Esophagus squamous epithelium (tissue), 5 donors: Measurements from ENCODE around the gene MAGEF1. TPM values are rescaled to one million over a fixed set of nuclear protein-coding genes. Genes with fewer than 3 reads are reported as not detected.

ENCODE experiments used
- DNase-seq: peaks from one replicate; lab custom pipeline; 2025; lab: John Stamatoyannopoulos, UW
- H3K27ac ChIP-seq, 4 donors: fragments of 200-600 bp; sonication (generic); one replicate each; pipeline ENCODE4 v1.5.1; 2016 to 2019; ENCODE audit warnings: mild to moderate bottlenecking in 1 of 4
- H3K27me3 ChIP-seq, 4 donors: fragments of 200-600 bp; sonication (generic); 1 replicate in 3 of 4; 2 replicates in 1 of 4; pipeline versions ENCODE4 v1.5.1 to v1.6.0; 2017 to 2021; ENCODE audit warnings: antibody characterized with exemption in 1 of 4
- H3K36me3 ChIP-seq, 3 donors: fragments of 200-600 bp; sonication (generic); one replicate each; pipeline ENCODE4 v1.5.1; 2016 to 2019
- H3K4me1 ChIP-seq, 3 donors: fragments of 200-600 bp; sonication (generic); one replicate each; pipeline ENCODE4 v1.5.1; 2017 to 2019
- H3K4me3 ChIP-seq, 4 donors: fragments of 200-600 bp; sonication (generic); 1 replicate in 3 of 4; 2 replicates in 1 of 4; pipeline ENCODE4 v1.5.1; 2016 to 2019; ENCODE audit warnings: mild to moderate bottlenecking in 2 of 4, moderate library complexity in 1 of 4
- H3K9me3 ChIP-seq, 3 donors: fragments of 200-600 bp; sonication (generic); one replicate each; pipeline ENCODE4 v1.5.1; 2016 to 2019
- CTCF ChIP-seq, 6 experiments: fragments of 450-650 bp in 4 of 6; fragments of 200-600 bp in 2 of 6; sonication (generic) in 2 of 6; IDR thresholded peaks; one replicate each; pipeline ENCODE4 v1.5.1; 2016 to 2019; ENCODE audit warnings: antibody characterized with exemption in 6 of 6, mild to moderate bottlenecking in 4 of 6, moderate library complexity in 4 of 6
- POLR2A ChIP-seq, 4 donors: fragments of 450-650 bp; IDR thresholded peaks; one replicate each; pipeline ENCODE4 v1.6.1; 2017; ENCODE audit warnings: antibody characterized with exemption in 4 of 4, mild to moderate bottlenecking in 4 of 4, moderate library complexity in 3 of 4
- WGBS, 2 donors: methylation state at CpG; one replicate each; pipeline ENCODE4 v1.1.5; 2018; 5-methylcytosine and 5-hydroxymethylcytosine counted together
- intact Hi-C: fragments of 100-400 bp; cut with DNase I; formaldehyde crosslinking; loops from one replicate; pipeline ENCODE4 v1.15.0; 2022
- total RNA-seq, 4 donors: library from RNA; depleted of rRNA; stranded (reverse); fragments of >200 nt; gene quantifications; one replicate each; pipeline ENCODE4 v1.1.0, GENCODE V29; 2016
- donor health status: DM: yes; HTN: yes; CAD: no.

The MAGEF1 gene
- total RNA-seq, 4 donors from 2014 or later: 18.3 to 28.4 (median 20.6) TPM

- Histone ChIP-seq H3K4me3 (no peak overlapping the region), H3K9me3 (no peaks in the 10 kb centered on the region), H3K27ac (no peak overlapping the region), H3K36me3 (no peaks in the 10 kb centered on the region), H3K27me3 (no peaks in the 10 kb centered on the region), H3K4me1 (peaks cover 5 to 32% (median 11%) of the 10 kb centered on the region in 3 donors)
- TF ChIP-seq POLR2A (IDR thresholded peaks at IDR 0.05) (no peak), CTCF (IDR thresholded peaks at IDR 0.05) (no peak)
- WGBS, 2 donors: 89 to 90% methylated on average over 9 to 14 of the region's 14 CpGs
- no peak for DNase-seq
- intact Hi-C loops: no loop called here
Observed at GRCh38 chr3:184746131-184747120, 34.6 kb upstream of the MAGEF1 start.

GRCh38 chr3:184745526-184745925 lies 33.7 kb upstream of the MAGEF1 start:
- Histone ChIP-seq H3K4me1 (peaks cover 10 to 41% (median 20%) of the 10 kb centered on the region in 3 donors), H3K36me3 (no peaks in the 10 kb centered on the region), H3K4me3 (no peak overlapping the region), H3K27ac (no peak overlapping the region), H3K27me3 (no peaks in the 10 kb centered on the region), H3K9me3 (no peaks in the 10 kb centered on the region)
- WGBS, 2 donors: 86% methylated on average over 11 of the region's 11 CpGs
- TF ChIP-seq CTCF (IDR thresholded peaks at IDR 0.05) (no peak), POLR2A (IDR thresholded peaks at IDR 0.05) (no peak)
- DNase-seq: no peak
- intact Hi-C loops: no loop called here

- no peaks in the 10 kb centered on the region for H3K36me3 ChIP-seq
- H3K9me3 ChIP-seq: no peaks in the 10 kb centered on the region
- H3K4me1 ChIP-seq: peaks cover 27 to 57% (median 30%) of the 10 kb centered on the region in 3 donors
- TF ChIP-seq POLR2A (IDR thresholded peaks at IDR 0.05): no peak
- TF ChIP-seq CTCF (IDR thresholded peaks at IDR 0.05): no peak
- H3K4me3 ChIP-seq: no peak overlapping the region
- H3K27me3 ChIP-seq: no peaks in the 10 kb centered on the region
- H3K27ac ChIP-seq: no peak overlapping the region
- 83 to 85% methylated on average over 3 of the region's 3 CpGs for WGBS, 2 donors
- intact Hi-C loops: no loop called here
- no peak for DNase-seq
Observed at GRCh38 chr3:184743248-184743647, 31.4 kb upstream of the MAGEF1 start.

GRCh38 chr3:184742676-184743135 lies 30.8 kb upstream of the MAGEF1 start:
- no peak for TF ChIP-seq POLR2A (IDR thresholded peaks at IDR 0.05)
- TF ChIP-seq CTCF (IDR thresholded peaks at IDR 0.05): no peak
- DNase-seq: no peak
- WGBS, 2 donors: 44 to 51% methylated on average over 3 to 4 of the region's 4 CpGs
- Histone ChIP-seq H3K36me3 (no peaks in the 10 kb centered on the region), H3K27ac (peak overlapping the region in 2 of 4 donors; percentile 5 to 97), H3K9me3 (no peaks in the 10 kb centered on the region), H3K4me1 (peaks cover 26 to 57% (median 30%) of the 10 kb centered on the region in 3 donors), H3K27me3 (no peaks in the 10 kb centered on the region), H3K4me3 (no peak overlapping the region)
- intact Hi-C loops: no loop called here
